HUES6 (cell line): ENCODE measurements around the gene PDE7B.

Experiments
- H3K27ac ChIP-seq: 2 replicates; pipeline ENCODE4 v1.7.0; 2013; ENCODE audit warnings: low read depth, mild to moderate bottlenecking, low read length, inconsistent platforms
- H3K27me3 ChIP-seq: 2 replicates; pipeline ENCODE4 v1.6.1; 2013; ENCODE audit warnings: low read length; ENCODE audit not compliant: control insufficient read depth, insufficient read depth
- H3K36me3 ChIP-seq: 2 replicates; pipeline ENCODE4 v1.6.1; 2013; ENCODE audit warnings: low read length; ENCODE audit not compliant: control insufficient read depth, insufficient read depth
- H3K4me1 ChIP-seq: 2 replicates; pipeline ENCODE4 v1.6.1; 2013; ENCODE audit warnings: low read length; ENCODE audit not compliant: control insufficient read depth, insufficient read depth
- H3K4me3 ChIP-seq: 2 replicates; pipeline ENCODE4 v1.5.1; 2013; ENCODE audit warnings: low read depth, low read length
- H3K9ac ChIP-seq: one replicate; pipeline ENCODE4 v1.6.1; 2013; ENCODE audit warnings: mild to moderate bottlenecking, low read length
- H3K9me3 ChIP-seq: 2 replicates; pipeline ENCODE4 v1.6.1; 2013; ENCODE audit warnings: low read depth, low read length; ENCODE audit not compliant: control insufficient read depth, insufficient read depth

PDE7B gene

GRCh38 chr6:135820340-135820739 lies 31.2 kb upstream of the PDE7B start:
- Histone ChIP-seq H3K9me3 (no peaks in the 10 kb centered on the region), H3K4me3 (no peak overlapping the region), H3K27ac (no peak overlapping the region), H3K36me3 (no peaks in the 10 kb centered on the region), H3K27me3 (no peaks in the 10 kb centered on the region), H3K9ac (no peak overlapping the region), H3K4me1 (peaks cover 11% of the 10 kb centered on the region)

DNA sequence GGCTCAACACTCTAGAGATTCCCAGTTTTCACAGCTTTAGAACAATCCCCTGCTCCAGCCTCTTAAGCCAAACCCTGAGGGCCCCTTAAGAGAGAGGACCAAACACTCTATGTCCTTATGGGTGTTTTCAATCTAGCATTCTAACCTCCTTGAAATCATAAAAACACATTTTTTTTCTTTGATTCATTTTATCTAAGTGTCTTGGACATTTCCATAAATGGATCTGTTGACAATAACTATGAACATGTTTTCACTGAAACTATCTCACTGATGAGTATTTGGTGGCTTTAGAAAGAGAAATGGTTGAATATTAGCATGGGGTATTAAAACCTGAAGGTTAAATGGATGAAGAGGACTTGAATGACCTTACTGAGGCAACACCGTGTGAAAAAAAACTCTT lies 27.6 kb upstream of the PDE7B start:
- no peaks in the 10 kb centered on the region for H3K36me3 ChIP-seq
- no peaks in the 10 kb centered on the region for H3K9me3 ChIP-seq
- H3K4me1 ChIP-seq: peaks cover 8% of the 10 kb centered on the region
- no peak overlapping the region for H3K27ac ChIP-seq
- H3K27me3 ChIP-seq: no peaks in the 10 kb centered on the region
- no peak overlapping the region for H3K4me3 ChIP-seq
- H3K9ac ChIP-seq: no peak overlapping the region

DNA sequence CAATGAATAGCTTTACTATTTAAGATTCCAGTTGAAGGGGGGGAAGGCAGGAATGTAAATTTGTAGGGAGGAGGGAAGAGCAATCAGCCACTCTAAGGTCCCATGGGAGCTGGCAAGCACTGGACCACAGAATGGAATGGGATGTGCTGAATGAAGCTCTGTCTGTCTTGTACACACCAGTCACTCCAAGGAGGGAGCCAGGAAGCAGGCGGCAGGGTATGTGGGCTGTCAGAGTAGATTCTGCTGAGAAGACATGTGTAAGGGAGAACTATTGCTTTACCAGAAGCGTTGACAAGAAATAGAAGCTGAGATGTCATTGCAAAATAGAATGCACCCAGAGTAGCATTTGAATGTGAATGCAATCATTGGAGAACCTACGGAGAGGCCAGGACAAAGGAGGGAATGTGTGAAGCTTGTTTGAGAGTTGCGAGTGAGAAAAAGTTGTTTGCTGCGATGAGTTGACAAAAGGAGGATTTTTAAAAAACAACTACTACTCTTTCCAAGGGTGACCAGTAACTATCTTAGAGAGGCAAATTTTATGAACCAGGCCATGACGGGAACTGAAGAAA lies 25.2 kb upstream of the PDE7B start:
- H3K27ac ChIP-seq: no peak overlapping the region
- peaks cover 8% of the 10 kb centered on the region for H3K4me1 ChIP-seq
- no peaks in the 10 kb centered on the region for H3K27me3 ChIP-seq
- no peaks in the 10 kb centered on the region for H3K9me3 ChIP-seq
- H3K36me3 ChIP-seq: no peaks in the 10 kb centered on the region
- H3K9ac ChIP-seq: no peak overlapping the region
- no peak overlapping the region for H3K4me3 ChIP-seq

DNA sequence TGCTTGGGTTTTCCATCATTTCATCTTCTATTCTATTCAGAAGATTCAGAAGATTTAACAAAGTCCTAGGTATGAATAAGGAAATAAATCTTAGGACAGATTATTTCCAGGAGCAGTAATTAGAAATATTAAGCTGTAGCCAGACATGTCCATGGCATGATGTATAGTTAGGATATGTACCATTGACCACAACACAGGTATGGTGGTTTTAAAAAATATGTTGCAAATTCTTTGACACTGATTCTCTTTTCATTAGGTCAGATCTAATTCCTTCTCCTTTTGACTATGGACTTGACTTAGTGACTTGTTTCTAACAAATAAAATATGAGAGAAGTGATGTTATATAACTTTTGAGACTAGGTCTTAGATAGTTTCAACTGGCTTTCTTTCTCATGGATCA lies 23.5 kb upstream of the PDE7B start:
- no peak overlapping the region for H3K4me3 ChIP-seq
- H3K27me3 ChIP-seq: no peaks in the 10 kb centered on the region
- H3K27ac ChIP-seq: no peak overlapping the region
- H3K9ac ChIP-seq: no peak overlapping the region
- peaks cover 8% of the 10 kb centered on the region for H3K4me1 ChIP-seq
- H3K9me3 ChIP-seq: no peaks in the 10 kb centered on the region
- H3K36me3 ChIP-seq: no peaks in the 10 kb centered on the region

GRCh38 chr6:135830452-135830881 lies 21.0 kb upstream of the PDE7B start:
- no peaks in the 10 kb centered on the region for H3K27me3 ChIP-seq
- H3K4me3 ChIP-seq: no peak overlapping the region
- H3K27ac ChIP-seq: no peak overlapping the region
- H3K36me3 ChIP-seq: no peaks in the 10 kb centered on the region
- no peaks in the 10 kb centered on the region for H3K9me3 ChIP-seq
- H3K4me1 ChIP-seq: peaks cover 8% of the 10 kb centered on the region
- no peak overlapping the region for H3K9ac ChIP-seq

- H3K9me3 ChIP-seq: no peaks in the 10 kb centered on the region
- H3K27me3 ChIP-seq: no peaks in the 10 kb centered on the region
- H3K9ac ChIP-seq: no peak overlapping the region
- no peak overlapping the region for H3K27ac ChIP-seq
- no peak overlapping the region for H3K4me3 ChIP-seq
- peaks cover 6% of the 10 kb centered on the region for H3K4me1 ChIP-seq
- no peaks in the 10 kb centered on the region for H3K36me3 ChIP-seq
Observed at GRCh38 chr6:135831016-135831415, 20.5 kb upstream of the PDE7B start.

DNA sequence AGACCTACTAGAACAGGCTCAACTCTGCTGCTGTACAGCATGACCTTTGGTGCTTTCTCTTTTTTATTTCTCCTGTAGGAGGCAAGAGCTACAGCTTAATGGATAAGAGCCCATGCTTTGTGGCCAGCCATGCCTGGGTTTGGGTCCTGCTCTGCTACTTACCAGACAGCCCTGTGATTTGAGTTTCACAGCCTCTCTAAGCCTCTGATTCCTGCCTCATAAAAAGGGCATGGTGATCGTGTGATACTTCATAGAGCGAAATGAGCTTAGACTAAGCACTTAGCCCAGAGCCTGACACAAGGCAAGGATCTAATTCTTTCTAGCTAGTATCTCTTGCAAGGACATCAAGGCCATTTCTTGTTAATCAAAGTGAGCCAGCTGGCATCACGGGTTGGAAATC lies 19.3 kb upstream of the PDE7B start:
- Histone ChIP-seq H3K36me3 (no peaks in the 10 kb centered on the region), H3K4me3 (no peak overlapping the region), H3K27ac (no peak overlapping the region), H3K9me3 (no peaks in the 10 kb centered on the region), H3K4me1 (no peaks in the 10 kb centered on the region), H3K9ac (no peak overlapping the region), H3K27me3 (no peaks in the 10 kb centered on the region)

- no peaks in the 10 kb centered on the region for H3K27me3 ChIP-seq
- H3K36me3 ChIP-seq: no peaks in the 10 kb centered on the region
Observed at GRCh38 chr6:135833771-135834170, 17.7 kb upstream of the PDE7B start.

DNA sequence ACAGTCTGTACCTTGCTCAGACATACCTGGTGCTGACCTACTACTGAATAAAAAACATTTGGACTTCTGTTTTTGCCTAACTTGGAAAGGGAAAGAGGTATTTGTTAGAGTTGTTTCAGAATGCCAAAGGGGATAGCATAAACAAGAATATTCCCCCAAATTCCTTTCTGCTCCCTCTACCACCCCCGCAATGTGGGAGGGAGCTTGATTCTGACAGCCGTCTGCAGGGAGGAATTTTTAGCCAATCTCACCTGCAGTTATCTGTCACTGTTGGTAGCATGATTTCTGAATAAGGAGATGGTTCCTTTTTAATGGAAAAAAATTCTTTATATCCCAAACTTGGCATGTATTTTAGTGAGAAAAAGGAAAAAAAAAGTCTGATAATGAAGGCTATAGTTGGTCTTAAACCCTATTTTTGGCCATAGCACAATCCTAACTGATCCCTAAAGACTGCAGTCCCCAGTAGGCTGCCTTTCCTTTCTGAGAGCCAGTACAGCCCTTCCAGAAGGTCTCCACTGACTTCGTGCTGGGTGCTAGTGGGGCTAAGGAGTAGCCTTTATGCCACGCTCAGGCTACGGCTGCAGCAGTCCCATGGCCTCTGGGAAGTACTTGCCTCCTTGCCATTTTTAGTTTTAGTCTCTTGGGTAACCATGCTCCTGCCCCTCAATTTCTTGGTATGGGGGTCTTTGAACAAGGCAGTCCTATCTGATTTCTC lies 13.6 kb upstream of the PDE7B start:
- H3K4me1 ChIP-seq: no peaks in the 10 kb centered on the region
- H3K27ac ChIP-seq: no peak overlapping the region
- H3K4me3 ChIP-seq: no peak overlapping the region
- H3K36me3 ChIP-seq: no peaks in the 10 kb centered on the region
- no peak overlapping the region for H3K9ac ChIP-seq
- no peaks in the 10 kb centered on the region for H3K27me3 ChIP-seq
- no peaks in the 10 kb centered on the region for H3K9me3 ChIP-seq

More at GRCh38 chr6:135833771-135834170, 17.7 kb upstream of the PDE7B start:
- Histone ChIP-seq H3K27ac (no peak overlapping the region), H3K4me1 (no peaks in the 10 kb centered on the region), H3K9ac (no peak overlapping the region), H3K9me3 (no peaks in the 10 kb centered on the region), H3K4me3 (no peak overlapping the region)

GRCh38 chr6:135839121-135839520 lies 12.4 kb upstream of the PDE7B start:
- Histone ChIP-seq H3K4me1 (no peaks in the 10 kb centered on the region), H3K36me3 (no peaks in the 10 kb centered on the region), H3K4me3 (no peak overlapping the region), H3K9me3 (no peaks in the 10 kb centered on the region), H3K9ac (no peak overlapping the region), H3K27me3 (no peaks in the 10 kb centered on the region), H3K27ac (no peak overlapping the region)

GRCh38 chr6:135842618-135843392 lies 8.7 kb upstream of the PDE7B start:
- H3K4me1 ChIP-seq: no peaks in the 10 kb centered on the region
- H3K9ac ChIP-seq: no peak overlapping the region
- H3K27ac ChIP-seq: no peak overlapping the region
- no peak overlapping the region for H3K4me3 ChIP-seq
- no peaks in the 10 kb centered on the region for H3K36me3 ChIP-seq
- no peaks in the 10 kb centered on the region for H3K27me3 ChIP-seq
- no peaks in the 10 kb centered on the region; the same call in 1 of the 2 replicates for H3K9me3 ChIP-seq
